ENCODE data around the gene TTN.

TTN gene

DNA sequence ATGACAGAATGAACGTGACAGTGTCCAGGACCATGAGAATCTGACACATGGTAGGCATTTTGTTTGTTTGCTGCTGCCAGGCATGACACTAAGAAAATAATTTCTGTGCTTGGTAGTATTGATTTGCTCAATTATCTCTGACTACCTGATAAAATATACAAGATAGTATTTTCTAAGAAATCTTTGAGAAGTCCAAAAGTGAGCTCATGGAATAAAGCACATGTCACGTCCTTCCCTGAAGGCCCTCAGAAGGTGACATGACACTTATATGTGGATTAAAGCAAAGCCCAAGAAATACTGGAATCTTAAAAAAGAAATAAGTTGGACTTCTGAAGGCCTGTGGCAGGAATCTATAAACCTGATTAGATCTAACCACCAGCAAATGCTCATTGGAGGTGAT lies 3.8 kb upstream of the TTN start:
- Histone ChIP-seq H3K27me3 (ENCODE audit: insufficient read depth, low read length, poor library complexity, severe bottlenecking) (no peaks in the 10 kb centered on the region), H3K4me1 (ENCODE audit: insufficient read depth, low read length, poor library complexity, severe bottlenecking) (peaks cover 40% of the 10 kb centered on the region), H3K4me2 (ENCODE audit: low read depth, low read length, poor library complexity, severe bottlenecking) (peak overlapping the region; percentile 5), H4K20me1 (ENCODE audit: insufficient read depth, low read length, poor library complexity, severe bottlenecking) (no peaks in the 10 kb centered on the region), H3F3A (ENCODE audit: low read depth) (no peaks in the 10 kb centered on the region), H3K79me2 (ENCODE audit: insufficient read depth, low read length) (no peaks in the 10 kb centered on the region), H2AFZ (ENCODE audit: low read length) (no peak overlapping the region), H3K9me2 (replicated peaks; ENCODE audit: low read depth, low read length) (no peaks in the 10 kb centered on the region), H3K9me3 (ENCODE audit: insufficient read depth, low read depth, low read length) (no peaks in the 10 kb centered on the region), H3K36me3 (ENCODE audit: insufficient read depth, low read length) (no peaks in the 10 kb centered on the region), H3K9ac (ENCODE audit: low read depth, low read length, poor library complexity, severe bottlenecking) (no peak overlapping the region), H3K4me3 (ENCODE audit: low read length, poor library complexity, severe bottlenecking) (no peak overlapping the region)
- TF ChIP-seq, protein P1, sequence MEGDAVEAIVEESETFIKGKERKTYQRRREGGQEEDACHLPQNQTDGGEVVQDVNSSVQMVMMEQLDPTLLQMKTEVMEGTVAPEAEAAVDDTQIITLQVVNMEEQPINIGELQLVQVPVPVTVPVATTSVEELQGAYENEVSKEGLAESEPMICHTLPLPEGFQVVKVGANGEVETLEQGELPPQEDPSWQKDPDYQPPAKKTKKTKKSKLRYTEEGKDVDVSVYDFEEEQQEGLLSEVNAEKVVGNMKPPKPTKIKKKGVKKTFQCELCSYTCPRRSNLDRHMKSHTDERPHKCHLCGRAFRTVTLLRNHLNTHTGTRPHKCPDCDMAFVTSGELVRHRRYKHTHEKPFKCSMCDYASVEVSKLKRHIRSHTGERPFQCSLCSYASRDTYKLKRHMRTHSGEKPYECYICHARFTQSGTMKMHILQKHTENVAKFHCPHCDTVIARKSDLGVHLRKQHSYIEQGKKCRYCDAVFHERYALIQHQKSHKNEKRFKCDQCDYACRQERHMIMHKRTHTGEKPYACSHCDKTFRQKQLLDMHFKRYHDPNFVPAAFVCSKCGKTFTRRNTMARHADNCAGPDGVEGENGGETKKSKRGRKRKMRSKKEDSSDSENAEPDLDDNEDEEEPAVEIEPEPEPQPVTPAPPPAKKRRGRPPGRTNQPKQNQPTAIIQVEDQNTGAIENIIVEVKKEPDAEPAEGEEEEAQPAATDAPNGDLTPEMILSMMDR (conservative IDR thresholded peaks at IDR 0.05; ENCODE audit: low read length) = no peak
- TF ChIP-seq EZH2phosphoT487 (IDR thresholded peaks at IDR 0.05; ENCODE audit: borderline replicate concordance) = no peak

DNA sequence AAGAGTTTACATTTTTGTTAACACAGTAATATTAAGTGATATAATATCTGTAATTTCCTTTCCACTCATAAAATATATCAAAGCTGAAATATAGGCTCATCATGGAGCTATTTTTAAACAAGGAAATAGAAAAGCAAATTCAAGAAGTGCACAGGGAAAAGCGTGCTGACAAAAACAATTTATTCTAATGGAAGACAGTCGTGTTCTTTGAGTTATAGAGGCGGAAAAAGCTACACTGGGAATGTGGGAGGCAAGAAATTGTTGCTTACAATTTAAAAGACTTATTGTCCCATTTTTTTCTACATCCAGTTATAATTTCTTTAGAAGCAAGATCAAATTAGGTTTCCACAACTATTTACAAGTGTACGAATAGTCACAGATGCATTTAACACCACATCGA lies 3.2 kb upstream of the TTN start:
- Histone ChIP-seq H3K9ac (ENCODE audit: low read depth, low read length, poor library complexity, severe bottlenecking) (no peak overlapping the region), H3K4me2 (ENCODE audit: low read depth, low read length, poor library complexity, severe bottlenecking) (no peak overlapping the region), H3K79me2 (ENCODE audit: insufficient read depth, low read length) (no peaks in the 10 kb centered on the region), H3F3A (ENCODE audit: low read depth) (no peaks in the 10 kb centered on the region), H2AFZ (ENCODE audit: low read length) (no peak overlapping the region), H4K20me1 (ENCODE audit: insufficient read depth, low read length, poor library complexity, severe bottlenecking) (no peaks in the 10 kb centered on the region), H3K36me3 (ENCODE audit: insufficient read depth, low read length) (no peaks in the 10 kb centered on the region), H3K27me3 (ENCODE audit: insufficient read depth, low read length, poor library complexity, severe bottlenecking) (no peaks in the 10 kb centered on the region), H3K9me2 (replicated peaks; ENCODE audit: low read depth, low read length) (no peaks in the 10 kb centered on the region), H3K4me3 (ENCODE audit: low read length, poor library complexity, severe bottlenecking) (no peak overlapping the region), H3K4me1 (ENCODE audit: insufficient read depth, low read length, poor library complexity, severe bottlenecking) (peaks cover 42% of the 10 kb centered on the region), H3K9me3 (ENCODE audit: insufficient read depth, low read depth, low read length) (no peaks in the 10 kb centered on the region)
- no peak for TF ChIP-seq EZH2phosphoT487 (IDR thresholded peaks at IDR 0.05; ENCODE audit: borderline replicate concordance)
- TF ChIP-seq, protein P1 (conservative IDR thresholded peaks at IDR 0.05; ENCODE audit: low read length) = no peak

DNA sequence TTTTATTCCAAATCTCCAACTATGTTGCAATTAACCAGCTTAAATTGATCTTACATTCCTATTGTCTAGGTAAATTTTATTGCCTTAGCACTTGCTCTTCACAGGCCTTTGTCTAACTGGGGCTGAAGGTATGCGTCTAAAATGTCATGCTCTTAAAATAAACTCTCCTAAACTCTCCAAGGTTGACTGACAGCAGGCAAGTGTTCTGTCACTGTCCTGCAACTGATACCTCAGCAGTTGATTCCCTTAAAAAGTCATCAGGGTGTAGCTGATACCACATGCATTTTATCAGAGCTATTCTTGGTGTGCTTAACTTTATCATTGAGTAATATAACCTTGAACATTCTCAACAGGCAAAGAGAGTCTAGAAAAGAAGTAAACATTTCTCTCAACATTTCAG lies 680 bp downstream of the TTN start:
- no peaks in the 10 kb centered on the region for H3F3A ChIP-seq (ENCODE audit: low read depth)
- no peaks in the 10 kb centered on the region for H3K36me3 ChIP-seq (ENCODE audit: insufficient read depth, low read length)
- no peaks in the 10 kb centered on the region for H3K27me3 ChIP-seq (ENCODE audit: insufficient read depth, low read length, poor library complexity, severe bottlenecking)
- peaks cover 42% of the 10 kb centered on the region for H3K4me1 ChIP-seq (ENCODE audit: insufficient read depth, low read length, poor library complexity, severe bottlenecking)
- no peaks in the 10 kb centered on the region for H3K9me2 ChIP-seq (replicated peaks; ENCODE audit: low read depth, low read length)
- H3K4me2 ChIP-seq (ENCODE audit: low read depth, low read length, poor library complexity, severe bottlenecking) = peak overlapping the region; percentile 2
- peak overlapping the region; percentile 37 for H3K4me3 ChIP-seq (ENCODE audit: low read length, poor library complexity, severe bottlenecking)
- H2AFZ ChIP-seq (ENCODE audit: low read length) = peak overlapping the region; percentile 56; the same call in 1 of the 2 replicates
- H3K9me3 ChIP-seq (ENCODE audit: insufficient read depth, low read depth, low read length) = no peaks in the 10 kb centered on the region
- TF ChIP-seq, protein P1 (conservative IDR thresholded peaks at IDR 0.05; ENCODE audit: low read length) = no peak
- no peaks in the 10 kb centered on the region for H4K20me1 ChIP-seq (ENCODE audit: insufficient read depth, low read length, poor library complexity, severe bottlenecking)
- H3K9ac ChIP-seq (ENCODE audit: low read depth, low read length, poor library complexity, severe bottlenecking) = peak overlapping the region; percentile 33
- no peaks in the 10 kb centered on the region for H3K79me2 ChIP-seq (ENCODE audit: insufficient read depth, low read length)
